Uterine smooth muscle cell (primary cell): ENCODE results near the gene USP24. TPM values are rescaled to one million over a fixed set of nuclear protein-coding genes. Genes with fewer than 3 reads are reported as not detected.

Experiments
- total RNA-seq: library from RNA; depleted of rRNA; stranded (reverse); fragments of >200 nt; gene quantifications from 2 replicates; pipeline ENCODE4 v1.2.3, GENCODE V29; 2014

The USP24 gene
- total RNA-seq: 43.9 and 57.0 TPM in 2 replicates

DNA sequence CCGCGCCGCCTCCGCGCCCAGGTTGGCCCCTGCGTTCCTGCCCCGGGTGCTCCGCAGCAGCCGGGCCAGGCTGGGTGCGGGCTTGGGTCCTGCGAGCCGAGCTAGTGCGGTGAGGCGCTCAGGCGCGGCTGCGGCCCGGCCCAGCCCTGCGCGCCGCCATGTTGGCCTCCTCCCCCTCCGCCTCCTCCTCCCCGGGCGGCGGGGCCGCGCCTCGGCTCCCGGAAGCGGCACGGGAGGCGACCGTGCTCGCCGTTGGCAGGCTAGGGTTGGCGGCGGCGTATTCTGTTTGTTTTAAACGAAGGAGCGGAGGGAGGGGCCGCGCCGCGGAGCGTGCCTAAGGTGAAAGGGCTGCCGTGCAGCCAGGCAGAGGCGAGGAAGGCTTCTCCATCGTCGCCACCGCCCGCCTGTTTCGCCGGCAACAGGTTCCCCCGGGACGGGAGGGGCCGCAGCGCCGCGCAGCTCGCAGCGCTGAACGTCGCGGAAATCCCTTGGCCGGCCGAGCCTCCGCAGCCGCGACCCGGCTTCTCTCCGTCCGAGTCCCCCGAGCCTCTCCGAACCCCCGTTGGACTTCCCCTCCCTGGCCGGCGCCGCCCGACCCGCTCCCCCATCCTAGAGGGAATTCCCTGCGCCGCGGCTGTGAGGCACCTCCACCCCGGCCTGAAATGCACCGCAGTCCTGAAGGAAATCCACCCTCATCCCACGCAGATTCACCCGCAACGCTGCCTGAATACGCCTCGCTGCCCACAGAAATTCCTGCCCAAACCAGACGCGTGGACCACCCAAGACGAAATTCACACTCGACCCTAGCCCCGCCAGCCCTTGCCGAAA lies at the start of gene USP24:
USP24 (minus strand) TSS at position 171 of the 828 bp plus-strand sequence. CDS start 251 bp downstream, outside the sequence.

DNA sequence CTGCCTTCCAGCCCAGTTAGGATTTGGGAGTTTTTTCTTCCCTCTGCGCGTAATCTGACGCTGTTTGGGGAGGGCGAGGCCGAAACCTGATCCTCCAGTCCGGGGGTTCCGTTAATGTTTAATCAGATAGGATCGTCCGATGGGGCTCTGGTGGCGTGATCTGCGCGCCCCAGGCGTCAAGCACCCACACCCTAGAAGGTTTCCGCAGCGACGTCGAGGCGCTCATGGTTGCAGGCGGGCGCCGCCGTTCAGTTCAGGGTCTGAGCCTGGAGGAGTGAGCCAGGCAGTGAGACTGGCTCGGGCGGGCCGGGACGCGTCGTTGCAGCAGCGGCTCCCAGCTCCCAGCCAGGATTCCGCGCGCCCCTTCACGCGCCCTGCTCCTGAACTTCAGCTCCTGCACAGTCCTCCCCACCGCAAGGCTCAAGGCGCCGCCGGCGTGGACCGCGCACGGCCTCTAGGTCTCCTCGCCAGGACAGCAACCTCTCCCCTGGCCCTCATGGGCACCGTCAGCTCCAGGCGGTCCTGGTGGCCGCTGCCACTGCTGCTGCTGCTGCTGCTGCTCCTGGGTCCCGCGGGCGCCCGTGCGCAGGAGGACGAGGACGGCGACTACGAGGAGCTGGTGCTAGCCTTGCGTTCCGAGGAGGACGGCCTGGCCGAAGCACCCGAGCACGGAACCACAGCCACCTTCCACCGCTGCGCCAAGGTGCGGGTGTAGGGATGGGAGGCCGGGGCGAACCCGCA lies 175.7 kb downstream of the USP24 start, which contains the start of gene PCSK9:
PCSK9 (plus strand) TSS at position 207 of the 741 bp plus-strand sequence; CDS start at position 497, 290 bp downstream.

Other genes starting within 250 kb of the USP24 start
- gene TMEM61, start 234.7 kb downstream of the USP24 start, total RNA-seq: not detected in 2 replicates
- not detected in 2 replicates for gene BSND, start 216.4 kb downstream of the USP24 start, total RNA-seq
- 0.11 and 1.1 TPM in 2 replicates for gene PCSK9, start 175.8 kb downstream of the USP24 start, total RNA-seq